GM21528 (cell line): ENCODE measurements around the gene MPPED1.

ENCODE experiments used
- ATAC-seq: cut with Tn5 transposase; IDR thresholded peaks from one replicate; pipeline ENCODE4 v1.9.1; 2021; ENCODE audit warnings: mild to moderate bottlenecking, moderate library complexity; ENCODE audit not compliant: unreplicated experiment, low FRiP score

MPPED1 gene

DNA sequence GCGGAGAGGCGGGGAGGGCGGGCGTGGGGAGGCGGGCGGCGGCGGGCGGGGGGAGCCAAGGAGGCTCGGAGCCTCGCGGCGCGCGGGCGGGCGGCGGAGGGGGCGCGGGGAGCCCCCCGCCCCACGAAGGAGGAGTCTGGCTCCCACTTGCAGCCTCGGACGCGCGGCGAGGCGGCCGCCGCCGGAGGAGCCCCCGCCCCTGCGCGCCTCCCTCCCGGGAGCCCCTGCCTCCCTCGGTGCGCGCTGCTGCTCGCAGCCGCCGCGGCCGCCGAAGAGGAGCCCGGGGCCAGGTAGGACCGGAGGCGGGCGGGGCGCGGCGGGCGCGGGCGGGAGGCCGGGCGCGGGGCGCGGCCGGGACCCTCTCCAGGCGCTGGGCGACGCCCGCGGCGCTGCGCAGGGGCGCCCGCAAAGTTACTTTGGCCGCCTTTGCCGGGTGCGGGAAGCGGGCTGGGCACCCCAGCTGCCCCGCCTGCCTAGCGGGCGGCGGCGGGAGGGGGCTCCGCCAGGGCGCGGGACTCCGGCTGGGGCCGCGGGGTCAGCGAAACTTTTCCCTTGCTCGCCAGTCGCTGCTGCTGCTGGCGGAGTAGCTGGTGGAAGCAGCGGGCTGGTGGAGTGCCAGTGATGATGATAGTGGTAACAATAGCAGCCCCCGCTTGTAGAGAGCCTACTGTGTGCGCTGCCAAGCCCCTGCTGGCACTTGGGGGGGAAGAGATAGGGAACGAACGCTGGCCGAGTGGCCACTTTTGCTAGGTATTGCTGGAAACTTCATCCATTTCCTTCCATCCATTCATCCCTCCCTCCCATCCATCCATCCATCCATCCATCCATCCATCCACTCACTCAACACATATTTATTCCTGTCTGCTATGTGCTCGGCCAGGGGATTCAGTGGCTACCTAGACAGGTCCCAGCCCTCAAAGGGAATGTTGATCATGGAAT is at the start of gene MPPED1:
Gene MPPED1 (plus strand): TSS at position 146 of the 939 bp plus-strand sequence. CDS start 12,972 bp downstream, outside the sequence.
- ATAC-seq = no peak

DNA sequence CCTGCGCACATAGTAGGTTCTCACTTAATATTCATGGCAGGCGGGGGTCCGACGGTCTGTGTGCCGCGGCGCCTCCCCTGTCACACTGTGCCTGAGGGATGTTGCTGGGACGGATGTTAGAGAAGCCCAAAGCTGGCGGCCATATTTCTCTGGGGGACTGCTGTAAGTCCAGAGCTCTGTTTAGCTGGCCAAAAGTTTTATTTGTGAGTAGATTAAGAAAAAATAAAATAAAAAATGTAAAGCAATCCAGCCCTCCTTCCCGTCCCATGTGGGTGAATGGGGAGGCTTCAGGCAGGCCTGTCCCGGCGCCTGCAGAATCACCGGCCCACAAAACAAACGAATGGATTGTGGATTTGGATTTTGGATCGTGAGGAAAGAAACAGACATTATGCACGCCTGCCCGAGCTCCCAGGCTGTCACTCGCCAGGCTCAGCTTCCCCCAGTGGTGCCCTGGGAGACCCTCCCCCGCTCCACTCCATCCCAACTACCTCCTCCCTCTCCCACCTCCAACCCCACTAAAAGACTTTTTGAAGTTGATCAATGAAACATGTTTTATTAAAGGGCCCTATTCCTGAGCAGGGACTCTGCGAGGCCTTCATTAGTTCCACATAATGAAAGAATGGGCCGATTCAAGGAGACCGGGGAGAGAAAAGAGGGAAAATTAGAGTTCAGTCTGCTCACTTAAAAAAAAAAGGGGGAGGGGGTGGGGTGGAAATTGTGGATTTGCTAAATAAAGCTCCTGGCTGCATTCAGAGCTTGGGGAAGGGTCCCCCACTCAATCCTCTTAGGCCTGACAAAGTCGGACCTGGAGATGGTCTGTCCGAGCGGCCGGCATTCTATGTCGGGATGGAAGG is 48.3 kb upstream of the MPPED1 start:
- ATAC-seq = no peak

- no peak for ATAC-seq
Observed at GRCh38 chr22:43364169-43364435, 47.7 kb upstream of the MPPED1 start.

DNA sequence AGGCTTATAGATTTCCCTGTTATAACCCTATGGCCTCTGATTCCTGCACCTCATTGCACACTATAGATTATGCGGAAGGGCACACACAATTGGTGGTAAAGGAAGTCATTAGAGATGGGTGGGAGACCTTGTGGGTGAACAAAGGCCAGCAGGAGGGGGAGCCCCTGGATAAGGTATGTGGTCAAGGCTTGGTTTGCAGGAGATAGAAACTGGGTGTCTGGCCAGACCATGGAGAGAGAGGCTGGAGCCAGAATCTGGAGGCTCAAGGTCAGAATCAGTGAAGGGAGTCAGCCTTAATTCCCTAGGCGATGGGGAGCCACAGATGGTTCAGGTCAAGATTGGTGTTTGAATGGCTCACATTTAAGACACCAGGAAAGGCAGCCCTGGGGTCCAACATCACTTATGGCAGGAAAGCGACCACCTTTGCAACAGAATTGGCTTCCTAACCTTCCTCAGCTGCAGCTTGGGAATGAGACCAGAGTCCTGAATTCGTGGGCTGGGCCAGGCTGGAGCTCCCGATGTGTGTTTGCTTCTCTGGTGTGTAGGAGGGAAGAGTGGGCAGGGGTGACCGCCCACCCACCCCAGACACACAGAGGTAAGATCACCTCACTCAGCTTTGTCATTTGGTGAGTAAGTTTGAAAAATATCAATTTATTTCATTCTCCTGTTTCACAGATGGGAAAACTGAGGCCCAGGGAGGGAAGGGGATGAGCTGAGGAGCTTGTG is 45.9 kb upstream of the MPPED1 start:
- ATAC-seq = no peak

GRCh38 chr22:43370036-43370435 is 41.8 kb upstream of the MPPED1 start:
- ATAC-seq = no peak

DNA sequence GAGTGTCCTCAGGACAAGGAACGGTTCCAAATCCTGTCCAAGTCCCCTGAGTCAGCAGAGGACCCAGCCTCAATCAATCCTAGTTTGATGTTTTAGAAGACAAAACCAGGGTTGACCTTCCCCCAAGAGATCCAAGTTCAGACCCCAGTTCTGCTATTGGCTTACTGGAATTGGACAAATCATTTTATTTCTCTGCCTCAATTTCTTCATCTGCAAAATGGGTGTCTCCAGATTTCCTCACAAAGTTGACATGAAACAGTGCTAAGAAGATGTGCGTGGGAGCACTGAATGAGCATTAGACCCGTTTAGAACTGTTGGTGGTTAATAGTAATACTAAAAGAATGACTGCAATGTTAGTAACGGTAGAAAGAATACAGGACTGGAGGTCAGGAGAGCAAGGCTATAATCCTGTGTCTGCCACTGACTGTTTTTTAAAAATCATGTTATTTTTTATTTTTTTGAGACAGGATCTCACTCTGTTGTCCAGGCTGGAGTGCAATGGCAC is 35.8 kb upstream of the MPPED1 start:
- ATAC-seq = no peak

- ATAC-seq = no peak
Observed at GRCh38 chr22:43376765-43377547, 34.9 kb upstream of the MPPED1 start.

- no peak for ATAC-seq
Observed at GRCh38 chr22:43377548-43377895, 34.3 kb upstream of the MPPED1 start.

DNA sequence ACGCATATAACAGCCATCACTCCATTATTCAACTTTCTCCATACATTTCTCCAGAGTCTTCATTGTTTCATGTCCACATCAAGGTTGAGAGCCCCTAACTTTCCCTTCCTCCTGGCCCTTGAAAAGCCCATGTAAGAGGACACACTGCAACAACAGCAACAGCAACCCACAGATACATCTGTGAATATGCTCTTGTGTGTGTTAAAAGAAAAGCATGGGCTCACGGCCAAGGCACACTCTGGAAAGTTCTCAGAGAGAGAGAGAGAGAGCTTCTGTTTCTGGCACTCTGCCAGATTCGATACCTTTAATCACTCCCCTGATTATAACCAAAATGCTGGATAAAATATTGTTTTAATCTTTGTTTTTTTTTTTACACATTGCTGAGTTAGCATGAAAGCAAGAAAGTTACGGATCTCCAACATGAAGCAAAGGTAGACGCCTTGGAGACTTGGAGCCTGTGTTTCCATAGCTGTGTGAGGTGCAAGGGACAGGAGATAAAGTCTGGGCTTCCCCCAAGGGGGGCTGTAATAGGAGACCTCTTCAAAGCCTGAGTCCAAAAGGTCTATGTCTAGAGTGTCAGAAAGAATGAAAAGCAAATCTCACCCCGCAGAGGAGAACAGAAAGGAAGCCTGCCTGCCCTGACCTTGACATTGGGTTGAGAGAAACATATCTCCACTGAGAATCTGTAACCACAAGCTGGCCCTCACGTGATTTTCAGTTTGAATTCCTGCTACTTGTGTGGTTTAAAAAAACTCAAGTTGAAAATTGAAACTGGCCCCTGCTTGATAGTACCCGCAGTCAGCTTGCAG is 33.7 kb upstream of the MPPED1 start:
- no peak for ATAC-seq

- ATAC-seq = no peak
Observed at GRCh38 chr22:43381693-43382092, 30.1 kb upstream of the MPPED1 start.

GRCh38 chr22:43384863-43385262 is 27.0 kb upstream of the MPPED1 start:
- ATAC-seq = no peak

DNA sequence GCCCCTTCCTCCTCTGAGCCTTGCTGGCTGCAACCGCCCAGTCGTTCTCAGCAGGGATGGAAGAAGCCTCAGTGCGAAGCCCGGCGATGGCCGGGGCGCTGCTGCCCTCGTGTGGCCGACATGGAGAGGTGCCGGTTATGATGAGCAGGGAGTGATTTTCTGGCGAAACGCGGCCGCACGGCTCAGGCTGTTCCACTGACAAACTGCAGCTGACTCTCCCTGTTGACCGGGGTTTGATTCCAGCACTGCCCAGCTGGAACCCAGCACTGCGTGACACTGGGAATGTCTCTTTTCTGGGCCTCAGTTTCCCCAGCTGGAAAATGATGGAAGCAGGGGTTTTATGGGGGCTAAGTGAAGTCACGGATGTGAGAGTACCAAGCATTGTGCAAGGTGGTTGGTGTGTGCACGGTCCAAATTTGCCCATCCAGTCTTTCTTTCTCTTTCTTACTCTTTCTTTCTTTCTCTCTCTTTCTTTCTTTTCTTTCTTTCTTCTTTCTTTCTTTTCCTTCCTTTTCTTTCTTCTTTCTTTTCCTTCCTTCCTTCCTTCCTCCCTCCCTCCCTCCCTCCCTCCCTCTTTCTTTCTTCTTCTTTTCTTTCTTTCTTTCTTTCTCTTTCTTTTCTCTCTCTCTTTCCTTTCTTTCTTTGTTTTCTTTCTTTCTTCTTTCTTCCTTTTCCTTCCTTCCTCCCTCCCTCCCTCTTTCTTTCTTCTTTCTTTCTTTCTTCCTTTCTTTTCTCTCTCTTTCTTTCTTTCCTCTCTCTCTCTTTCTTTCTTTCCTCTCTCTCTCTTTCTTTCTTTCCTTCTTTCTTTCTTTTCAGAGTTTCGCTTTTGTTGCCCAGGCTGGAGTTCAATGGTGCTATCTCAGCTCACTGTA is 25.8 kb upstream of the MPPED1 start:
- no peak for ATAC-seq

- ATAC-seq = no peak
Observed at GRCh38 chr22:43387815-43388214, 24.0 kb upstream of the MPPED1 start.

- ATAC-seq = no peak
Observed at GRCh38 chr22:43388420-43388851, 23.4 kb upstream of the MPPED1 start.

DNA sequence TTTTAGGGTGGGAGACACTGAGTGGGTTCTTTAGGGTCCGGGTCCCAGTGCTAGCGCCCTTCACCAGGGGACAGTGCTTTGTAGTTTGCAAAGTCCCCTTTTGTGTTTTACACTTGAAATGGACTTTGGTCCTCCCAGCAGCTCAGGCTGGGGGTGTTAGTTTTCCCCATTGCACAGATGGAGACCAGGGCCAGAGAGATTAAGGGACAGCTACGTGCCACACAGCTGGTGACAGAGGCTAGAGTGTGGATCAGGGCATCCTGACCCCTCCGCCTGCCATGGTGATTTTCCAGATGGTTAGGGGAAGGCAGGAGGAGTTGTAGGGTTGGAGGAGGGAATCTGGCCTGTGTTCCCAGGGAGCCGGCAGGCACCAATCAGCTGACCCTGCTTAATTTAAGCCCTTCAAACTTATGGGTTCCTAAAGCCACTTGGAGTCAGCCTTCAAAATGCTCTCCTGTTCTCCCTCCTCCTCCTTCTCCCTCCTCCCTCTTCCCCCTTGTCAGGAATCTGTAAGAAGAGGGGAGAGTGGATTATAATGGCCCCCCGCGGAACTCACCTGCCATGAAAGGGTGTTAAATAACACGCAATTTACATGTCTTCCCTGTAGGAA is 22.5 kb upstream of the MPPED1 start:
- no peak for ATAC-seq

- ATAC-seq = no peak
Observed at GRCh38 chr22:43390166-43390565, 21.6 kb upstream of the MPPED1 start.

GRCh38 chr22:43390872-43391271 is 20.9 kb upstream of the MPPED1 start:
- ATAC-seq = no peak

DNA sequence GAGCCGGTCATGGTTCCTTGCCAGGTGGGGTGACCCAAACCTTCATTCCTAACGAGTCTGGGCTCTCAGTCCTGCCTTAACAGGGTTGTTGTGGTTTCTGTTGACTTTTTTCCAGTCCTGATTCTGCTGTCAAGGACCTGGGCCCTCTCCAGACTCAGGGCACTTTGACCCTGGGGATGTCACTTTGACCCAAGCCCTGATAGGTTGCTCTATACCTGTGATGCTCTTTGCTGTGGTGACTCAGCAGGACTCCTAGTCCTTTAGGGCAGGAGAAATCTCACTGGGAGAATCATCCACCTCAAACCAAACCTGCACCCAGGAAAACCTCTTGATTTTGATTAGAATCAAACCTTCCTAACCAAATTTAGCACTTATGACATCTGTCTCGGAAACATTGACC is 20.5 kb upstream of the MPPED1 start:
- no peak for ATAC-seq
